Measurements from ENCODE around the gene TAGAP.

Gene TAGAP

DNA sequence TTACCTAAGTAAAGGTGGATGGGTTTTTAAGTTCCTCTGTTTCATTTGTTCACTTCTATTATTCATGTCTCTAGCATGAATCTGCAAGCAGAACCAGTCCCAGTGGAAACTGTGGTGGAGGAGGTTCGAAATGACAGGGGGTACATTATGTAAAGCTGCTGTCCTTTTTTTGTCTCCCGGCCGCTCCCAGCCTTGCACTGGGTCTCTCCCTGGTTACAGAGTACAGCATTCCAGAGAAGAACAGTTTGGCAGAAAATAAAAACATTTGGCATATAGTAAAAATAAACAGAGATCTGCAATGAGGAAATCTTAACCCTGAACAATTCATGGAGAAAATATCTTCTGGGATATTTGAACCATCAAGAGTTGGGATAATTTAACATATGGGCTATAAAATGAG lies 34.6 kb upstream of the TAGAP start:
- no peak overlapping the region for H2AFZ ChIP-seq (ENCODE audit: low read depth, low read length, severe bottlenecking)
- H3K4me3 ChIP-seq (ENCODE audit: insufficient read depth, low read length, poor library complexity, severe bottlenecking) = no peak overlapping the region
- H3K9me2 ChIP-seq (replicated peaks; ENCODE audit: insufficient read depth, low read length) = no peaks in the 10 kb centered on the region
- H3K36me3 ChIP-seq (ENCODE audit: low read length) = no peaks in the 10 kb centered on the region
- no peaks in the 10 kb centered on the region for H4K20me1 ChIP-seq (ENCODE audit: low read depth, low read length)
- H3F3A ChIP-seq (ENCODE audit: insufficient read depth) = peaks cover 12% of the 10 kb centered on the region; the same call in 1 of the 2 replicates
- no peak overlapping the region for H3K4me2 ChIP-seq (ENCODE audit: low read depth, low read length, poor library complexity, severe bottlenecking)
- H3K27ac ChIP-seq (ENCODE audit: low read depth, low read length) = peak overlapping the region; percentile 64; the same call in 1 of the 2 replicates
- H3K79me2 ChIP-seq (ENCODE audit: insufficient read depth, low read length) = no peaks in the 10 kb centered on the region
- no peak overlapping the region for H3K9ac ChIP-seq (ENCODE audit: low read length)
- H3K9me3 ChIP-seq (ENCODE audit: insufficient read depth, low read length) = no peaks in the 10 kb centered on the region
- no peaks in the 10 kb centered on the region for H3K27me3 ChIP-seq (ENCODE audit: low read length)
- TF ChIP-seq EZH2phosphoT487 (conservative IDR thresholded peaks at IDR 0.05; ENCODE audit: low read length) = no peak
- TF ChIP-seq, protein P1, sequence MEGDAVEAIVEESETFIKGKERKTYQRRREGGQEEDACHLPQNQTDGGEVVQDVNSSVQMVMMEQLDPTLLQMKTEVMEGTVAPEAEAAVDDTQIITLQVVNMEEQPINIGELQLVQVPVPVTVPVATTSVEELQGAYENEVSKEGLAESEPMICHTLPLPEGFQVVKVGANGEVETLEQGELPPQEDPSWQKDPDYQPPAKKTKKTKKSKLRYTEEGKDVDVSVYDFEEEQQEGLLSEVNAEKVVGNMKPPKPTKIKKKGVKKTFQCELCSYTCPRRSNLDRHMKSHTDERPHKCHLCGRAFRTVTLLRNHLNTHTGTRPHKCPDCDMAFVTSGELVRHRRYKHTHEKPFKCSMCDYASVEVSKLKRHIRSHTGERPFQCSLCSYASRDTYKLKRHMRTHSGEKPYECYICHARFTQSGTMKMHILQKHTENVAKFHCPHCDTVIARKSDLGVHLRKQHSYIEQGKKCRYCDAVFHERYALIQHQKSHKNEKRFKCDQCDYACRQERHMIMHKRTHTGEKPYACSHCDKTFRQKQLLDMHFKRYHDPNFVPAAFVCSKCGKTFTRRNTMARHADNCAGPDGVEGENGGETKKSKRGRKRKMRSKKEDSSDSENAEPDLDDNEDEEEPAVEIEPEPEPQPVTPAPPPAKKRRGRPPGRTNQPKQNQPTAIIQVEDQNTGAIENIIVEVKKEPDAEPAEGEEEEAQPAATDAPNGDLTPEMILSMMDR (IDR thresholded peaks at IDR 0.05; ENCODE audit: insufficient read depth, low read length, poor library complexity, severe bottlenecking) = no peak

DNA sequence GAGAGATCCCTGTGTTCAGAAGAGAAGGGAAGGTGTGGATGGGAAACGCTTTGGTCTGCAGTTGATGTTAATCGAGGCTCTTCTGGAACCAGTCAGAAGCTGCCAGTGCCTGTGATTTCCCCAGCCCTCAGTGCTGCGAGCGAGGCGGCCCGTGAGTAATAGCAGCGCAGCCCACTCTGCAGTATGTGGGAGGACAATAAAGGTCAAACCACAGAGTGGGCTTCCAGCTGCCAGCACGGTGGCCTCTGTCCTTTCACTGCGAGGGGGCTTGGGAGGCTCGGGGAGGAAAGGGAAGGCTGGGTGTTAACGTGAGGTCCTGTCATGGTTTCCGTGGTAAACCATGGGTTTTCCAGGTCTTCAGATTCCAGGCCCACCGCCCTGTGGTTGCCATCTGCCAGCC lies 32.3 kb upstream of the TAGAP start:
- no peaks in the 10 kb centered on the region for H3K27me3 ChIP-seq (ENCODE audit: low read length)

DNA sequence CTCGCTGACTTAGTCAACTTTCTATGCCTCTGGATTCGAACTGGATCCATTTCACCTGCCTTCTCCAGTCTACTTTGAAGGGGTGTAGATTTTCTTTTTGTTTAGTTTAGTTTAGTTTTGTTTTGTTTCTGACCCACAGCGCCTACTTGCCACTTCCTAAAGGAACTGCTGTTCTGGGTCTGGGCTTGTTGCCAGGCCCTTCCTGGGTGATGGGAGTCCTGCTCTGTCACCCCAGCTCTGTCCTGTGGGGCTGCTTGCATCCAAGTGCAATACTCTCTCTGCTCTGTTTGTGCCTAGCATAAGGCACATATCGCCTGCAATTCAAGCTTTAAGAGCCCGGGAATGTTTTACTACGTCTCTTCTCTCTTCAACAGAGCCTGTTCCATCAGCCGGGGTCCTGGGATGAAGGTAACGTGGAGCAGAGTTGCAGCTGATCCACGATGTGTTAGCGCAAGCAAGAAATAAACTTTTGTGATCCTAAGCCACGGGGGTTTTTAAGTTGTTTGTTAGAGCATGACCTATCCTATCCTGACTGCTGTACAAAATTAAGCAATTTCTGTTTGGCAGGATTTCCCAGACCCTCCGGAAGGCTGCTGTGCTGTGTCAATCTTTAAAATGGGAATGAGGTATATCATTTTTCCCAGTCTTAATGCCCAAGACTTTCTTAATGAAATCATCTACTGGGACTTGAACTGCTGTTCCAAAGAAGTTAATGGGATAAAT lies 30.9 kb upstream of the TAGAP start:
- Histone ChIP-seq H2AFZ (ENCODE audit: low read depth, low read length, severe bottlenecking) (no peak overlapping the region), H3K79me2 (ENCODE audit: insufficient read depth, low read length) (no peaks in the 10 kb centered on the region), H4K20me1 (ENCODE audit: low read depth, low read length) (no peaks in the 10 kb centered on the region), H3K4me2 (ENCODE audit: low read depth, low read length, poor library complexity, severe bottlenecking) (no peak overlapping the region), H3K27me3 (ENCODE audit: low read length) (no peaks in the 10 kb centered on the region), H3K9me2 (replicated peaks; ENCODE audit: insufficient read depth, low read length) (no peaks in the 10 kb centered on the region), H3K27ac (ENCODE audit: low read depth, low read length) (no peak overlapping the region), H3F3A (ENCODE audit: insufficient read depth) (peaks cover 2% of the 10 kb centered on the region; the same call in 1 of the 2 replicates), H3K36me3 (ENCODE audit: low read length) (no peaks in the 10 kb centered on the region), H3K4me3 (ENCODE audit: insufficient read depth, low read length, poor library complexity, severe bottlenecking) (no peak overlapping the region), H3K9ac (ENCODE audit: low read length) (no peak overlapping the region), H3K9me3 (ENCODE audit: insufficient read depth, low read length) (no peaks in the 10 kb centered on the region)
- TF ChIP-seq, protein P1 (IDR thresholded peaks at IDR 0.05; ENCODE audit: insufficient read depth, low read length, poor library complexity, severe bottlenecking) = no peak
- TF ChIP-seq EZH2phosphoT487 (conservative IDR thresholded peaks at IDR 0.05; ENCODE audit: low read length) = no peak

More for the DNA sequence above, 32.3 kb upstream of the TAGAP start:
- Histone ChIP-seq H3K9me2 (replicated peaks; ENCODE audit: insufficient read depth, low read length) (no peaks in the 10 kb centered on the region), H3K4me2 (ENCODE audit: low read depth, low read length, poor library complexity, severe bottlenecking) (no peak overlapping the region), H3K36me3 (ENCODE audit: low read length) (no peaks in the 10 kb centered on the region), H4K20me1 (ENCODE audit: low read depth, low read length) (no peaks in the 10 kb centered on the region), H2AFZ (ENCODE audit: low read depth, low read length, severe bottlenecking) (no peak overlapping the region), H3K9me3 (ENCODE audit: insufficient read depth, low read length) (no peaks in the 10 kb centered on the region), H3K9ac (ENCODE audit: low read length) (no peak overlapping the region), H3F3A (ENCODE audit: insufficient read depth) (peaks cover 2% of the 10 kb centered on the region; the same call in 1 of the 2 replicates), H3K27ac (ENCODE audit: low read depth, low read length) (no peak overlapping the region), H3K4me3 (ENCODE audit: insufficient read depth, low read length, poor library complexity, severe bottlenecking) (no peak overlapping the region), H3K79me2 (ENCODE audit: insufficient read depth, low read length) (no peaks in the 10 kb centered on the region)
- TF ChIP-seq EZH2phosphoT487 (conservative IDR thresholded peaks at IDR 0.05; ENCODE audit: low read length) = no peak
- TF ChIP-seq, protein P1 (IDR thresholded peaks at IDR 0.05; ENCODE audit: insufficient read depth, low read length, poor library complexity, severe bottlenecking) = no peak

Data from SU-DHL-6 (cell line).